ENCODE data around the gene LONRF3. TPM values are rescaled to one million over a fixed set of nuclear protein-coding genes. Genes with fewer than 3 reads are reported as not detected.

The LONRF3 gene
- total and polyA plus RNA-seq, 2 donors (not counting 1 experiment from before 2014, with no cell fraction given) = 0.07 to 1.2 TPM

DNA sequence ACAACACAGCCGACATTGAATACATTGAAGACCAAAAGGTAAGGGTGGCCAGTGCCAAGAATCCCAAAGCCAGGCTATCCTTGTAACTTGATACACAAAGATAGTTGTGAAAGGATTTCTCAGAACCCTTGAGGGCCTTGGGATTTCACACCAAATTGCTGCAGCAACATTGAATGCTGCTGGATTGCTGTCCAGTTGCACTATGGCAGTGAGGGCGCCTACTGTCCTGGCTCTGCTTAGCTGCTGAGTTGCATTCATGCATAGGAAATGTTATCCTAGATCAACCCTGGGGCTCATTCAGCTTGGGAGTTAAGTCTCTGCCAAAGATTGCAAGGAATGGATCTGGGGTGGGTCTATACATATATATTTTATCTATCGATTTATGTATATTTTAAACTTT is 38.7 kb downstream of the LONRF3 start:
- DNase-seq (no peak), ATAC-seq (ENCODE audit: low read depth) (no peak)
- intact Hi-C loops (cut with micrococcal nuclease) = no loop called here
- Mint-ChIP-seq H3K27me3 (no peaks in the 10 kb centered on the region), H3K9me3 (ENCODE audit: insufficient read depth) (no peaks in the 10 kb centered on the region), H3K4me1 (peaks cover 21% of the 10 kb centered on the region), H3K27ac (no peak overlapping the region), H3K4me3 (no peak overlapping the region)
- no peaks in the 10 kb centered on the region for H3K36me3 ChIP-seq (replicated peaks in 1 of 2; ENCODE audit: control extremely low read depth in 1 of 2, control insufficient read depth in 1 of 2, extremely low read depth in 1 of 2, insufficient read depth in 2 of 2, low read length in 1 of 2)
- 100% methylated on average over 1 of the region's 3 CpGs for WGBS (ENCODE audit: insufficient coverage)
- no peak overlapping the region for H2AFZ ChIP-seq (ENCODE audit: insufficient read depth, low read depth, low read length, poor library complexity, severe bottlenecking)
- H3K27ac ChIP-seq (ENCODE audit: low read length in 2 of 2) = no peak overlapping the region
- H3K9me3 ChIP-seq (ENCODE audit: control extremely low read depth in 1 of 3, control insufficient read depth in 2 of 3, insufficient read depth in 1 of 3, low read length in 2 of 3) = peaks cover 0 to 8% (median 6%) of the 10 kb centered on the region in 3 donors
- no peaks in the 10 kb centered on the region for H3K27me3 ChIP-seq (replicated peaks in 1 of 4; ENCODE audit: control extremely low read depth in 1 of 4, control insufficient read depth in 3 of 4, insufficient read depth in 4 of 4, low read length in 3 of 4)
- CTCF ChIA-PET = interaction anchor here (0.6 kb wide), 1 partner anchor 181 kb away, joined by 3 read pairs; no protein-coding TSS in a partner anchor
- H3K4me2 ChIP-seq (replicated peaks; ENCODE audit: low read depth, low read length, poor library complexity, severe bottlenecking) = no peak overlapping the region
- no peak for TF ChIP-seq EZH2 (IDR thresholded peaks at IDR 0.05; ENCODE audit: borderline replicate concordance, insufficient read depth, low read depth, low read length, poor library complexity, severe bottlenecking)
- TF ChIP-seq, protein P1, sequence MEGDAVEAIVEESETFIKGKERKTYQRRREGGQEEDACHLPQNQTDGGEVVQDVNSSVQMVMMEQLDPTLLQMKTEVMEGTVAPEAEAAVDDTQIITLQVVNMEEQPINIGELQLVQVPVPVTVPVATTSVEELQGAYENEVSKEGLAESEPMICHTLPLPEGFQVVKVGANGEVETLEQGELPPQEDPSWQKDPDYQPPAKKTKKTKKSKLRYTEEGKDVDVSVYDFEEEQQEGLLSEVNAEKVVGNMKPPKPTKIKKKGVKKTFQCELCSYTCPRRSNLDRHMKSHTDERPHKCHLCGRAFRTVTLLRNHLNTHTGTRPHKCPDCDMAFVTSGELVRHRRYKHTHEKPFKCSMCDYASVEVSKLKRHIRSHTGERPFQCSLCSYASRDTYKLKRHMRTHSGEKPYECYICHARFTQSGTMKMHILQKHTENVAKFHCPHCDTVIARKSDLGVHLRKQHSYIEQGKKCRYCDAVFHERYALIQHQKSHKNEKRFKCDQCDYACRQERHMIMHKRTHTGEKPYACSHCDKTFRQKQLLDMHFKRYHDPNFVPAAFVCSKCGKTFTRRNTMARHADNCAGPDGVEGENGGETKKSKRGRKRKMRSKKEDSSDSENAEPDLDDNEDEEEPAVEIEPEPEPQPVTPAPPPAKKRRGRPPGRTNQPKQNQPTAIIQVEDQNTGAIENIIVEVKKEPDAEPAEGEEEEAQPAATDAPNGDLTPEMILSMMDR (IDR thresholded peaks at IDR 0.05) = no peak
- no peak overlapping the region for H3K4me3 ChIP-seq (ENCODE audit: control extremely low read depth in 1 of 5, extremely low read depth in 1 of 5, insufficient read depth in 1 of 5, low read depth in 2 of 5, low read length in 4 of 5)
- H4K20me1 ChIP-seq (ENCODE audit: control insufficient read depth, insufficient read depth, low read length, poor library complexity, severe bottlenecking) = no peaks in the 10 kb centered on the region
- POLR2A ChIA-PET = no interaction called here
- H3K4me1 ChIP-seq (ENCODE audit: control insufficient read depth in 2 of 2, insufficient read depth in 2 of 2, low read length in 2 of 2) = peaks cover 16 to 21% of the 10 kb centered on the region in 2 donors
- no peak overlapping the region for H3K9ac ChIP-seq (ENCODE audit: low read length)
- H3K79me2 ChIP-seq (ENCODE audit: control insufficient read depth, insufficient read depth, low read length) = no peaks in the 10 kb centered on the region

DNA sequence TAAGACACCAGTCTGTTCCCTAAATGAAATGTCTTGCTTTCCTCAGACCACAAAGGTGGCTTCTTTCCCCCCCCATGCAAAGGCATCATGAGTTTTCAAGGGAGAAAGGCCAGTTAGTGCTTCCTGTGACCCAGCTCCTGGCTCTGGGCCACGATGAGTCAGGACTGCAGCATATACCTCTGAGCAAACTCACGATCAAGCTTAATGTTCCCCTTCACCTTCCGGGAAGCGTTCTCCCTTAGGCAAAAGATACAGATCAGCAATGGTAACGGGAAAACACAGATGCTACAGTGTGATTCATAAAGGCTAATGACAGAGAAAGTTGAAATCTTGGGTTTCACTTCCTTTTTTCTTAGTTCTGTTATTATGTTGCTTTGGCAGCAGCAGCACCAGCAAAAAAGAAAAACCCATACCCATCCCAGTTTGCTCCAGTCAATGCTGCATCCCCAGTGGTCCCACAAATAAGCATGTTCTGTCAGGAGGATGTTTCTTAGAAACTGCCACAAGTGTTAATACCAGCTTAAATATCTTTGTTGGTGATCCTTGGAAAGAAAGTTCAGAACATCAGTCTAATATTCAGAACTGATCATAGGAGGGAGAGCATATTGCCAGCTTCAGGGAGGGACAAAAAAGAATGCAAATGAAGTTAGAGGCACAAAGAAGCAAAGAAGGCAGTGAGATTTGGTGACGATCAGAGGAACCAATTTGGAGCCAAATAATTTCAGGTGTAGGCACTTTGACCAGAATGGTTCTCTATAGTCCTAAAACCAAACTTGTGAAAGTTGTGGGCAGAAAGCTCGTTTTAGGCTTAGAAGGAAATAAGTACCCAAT is 41.2 kb downstream of the LONRF3 start:
- intact Hi-C loops (cut with micrococcal nuclease) = loop anchor here (2.0 kb wide), 2 partner anchors 39 to 51 kb away; no protein-coding TSS in a partner anchor
- Histone ChIP-seq H3K4me3 (ENCODE audit: control extremely low read depth in 1 of 5, extremely low read depth in 1 of 5, insufficient read depth in 1 of 5, low read depth in 2 of 5, low read length in 4 of 5) (peak overlapping the region in 1 of 5 experiments; percentile 31), H3K79me2 (ENCODE audit: control insufficient read depth, insufficient read depth, low read length) (no peaks in the 10 kb centered on the region), H3K36me3 (replicated peaks in 1 of 2; ENCODE audit: control extremely low read depth in 1 of 2, control insufficient read depth in 1 of 2, extremely low read depth in 1 of 2, insufficient read depth in 2 of 2, low read length in 1 of 2) (no peaks in the 10 kb centered on the region), H4K20me1 (ENCODE audit: control insufficient read depth, insufficient read depth, low read length, poor library complexity, severe bottlenecking) (no peaks in the 10 kb centered on the region), H3K4me1 (ENCODE audit: control insufficient read depth in 2 of 2, insufficient read depth in 2 of 2, low read length in 2 of 2) (peaks cover 16 to 21% of the 10 kb centered on the region in 2 donors), H3K9me3 (ENCODE audit: control extremely low read depth in 1 of 3, control insufficient read depth in 2 of 3, insufficient read depth in 1 of 3, low read length in 2 of 3) (peaks cover 0 to 8% (median 6%) of the 10 kb centered on the region in 3 donors), H2AFZ (ENCODE audit: insufficient read depth, low read depth, low read length, poor library complexity, severe bottlenecking) (peak overlapping the region; percentile 7), H3K9ac (ENCODE audit: low read length) (peak overlapping the region; percentile 25), H3K4me2 (replicated peaks; ENCODE audit: low read depth, low read length, poor library complexity, severe bottlenecking) (peak overlapping the region; percentile 60), H3K27ac (ENCODE audit: low read length in 2 of 2) (peak overlapping the region; percentile 66 to 72), H3K27me3 (replicated peaks in 1 of 4; ENCODE audit: control extremely low read depth in 1 of 4, control insufficient read depth in 3 of 4, insufficient read depth in 4 of 4, low read length in 3 of 4) (no peaks in the 10 kb centered on the region)
- DNase-seq (peak; percentile 76), ATAC-seq (ENCODE audit: low read depth) (peak; percentile 79)
- WGBS (ENCODE audit: insufficient coverage) = no CpG with 5 or more reads among the region's 7 CpGs
- peaks cover 24% of the 10 kb centered on the region for H3K4me1 Mint-ChIP-seq
- H3K9me3 Mint-ChIP-seq (ENCODE audit: insufficient read depth) = no peaks in the 10 kb centered on the region
- CTCF ChIA-PET = interaction anchor here (1.2 to 4.2 kb wide), 4 partner anchors 10 to 168 kb away, joined by 3 to 31 read pairs (median 5); no protein-coding TSS in a partner anchor
- no peaks in the 10 kb centered on the region for H3K27me3 Mint-ChIP-seq
- H3K4me3 Mint-ChIP-seq = peak overlapping the region; percentile 32
- POLR2A ChIA-PET = interaction anchor here (0.9 kb wide), 1 partner anchor 291 kb away, joined by 3 read pairs; no protein-coding TSS in a partner anchor
- H3K27ac Mint-ChIP-seq = peak overlapping the region; percentile 95
- TF ChIP-seq, protein P1 (IDR thresholded peaks at IDR 0.05) = no peak
- TF ChIP-seq EZH2 (IDR thresholded peaks at IDR 0.05; ENCODE audit: borderline replicate concordance, insufficient read depth, low read depth, low read length, poor library complexity, severe bottlenecking) = no peak
